ENCODE results near the gene SHISA7. TPM values are rescaled to one million over a fixed set of nuclear protein-coding genes. Genes with fewer than 3 reads are reported as not detected.

Gene SHISA7
- total and polyA plus RNA-seq, 2 donors (not counting 1 experiment from before 2014, with no cell fraction given) = not detected

DNA sequence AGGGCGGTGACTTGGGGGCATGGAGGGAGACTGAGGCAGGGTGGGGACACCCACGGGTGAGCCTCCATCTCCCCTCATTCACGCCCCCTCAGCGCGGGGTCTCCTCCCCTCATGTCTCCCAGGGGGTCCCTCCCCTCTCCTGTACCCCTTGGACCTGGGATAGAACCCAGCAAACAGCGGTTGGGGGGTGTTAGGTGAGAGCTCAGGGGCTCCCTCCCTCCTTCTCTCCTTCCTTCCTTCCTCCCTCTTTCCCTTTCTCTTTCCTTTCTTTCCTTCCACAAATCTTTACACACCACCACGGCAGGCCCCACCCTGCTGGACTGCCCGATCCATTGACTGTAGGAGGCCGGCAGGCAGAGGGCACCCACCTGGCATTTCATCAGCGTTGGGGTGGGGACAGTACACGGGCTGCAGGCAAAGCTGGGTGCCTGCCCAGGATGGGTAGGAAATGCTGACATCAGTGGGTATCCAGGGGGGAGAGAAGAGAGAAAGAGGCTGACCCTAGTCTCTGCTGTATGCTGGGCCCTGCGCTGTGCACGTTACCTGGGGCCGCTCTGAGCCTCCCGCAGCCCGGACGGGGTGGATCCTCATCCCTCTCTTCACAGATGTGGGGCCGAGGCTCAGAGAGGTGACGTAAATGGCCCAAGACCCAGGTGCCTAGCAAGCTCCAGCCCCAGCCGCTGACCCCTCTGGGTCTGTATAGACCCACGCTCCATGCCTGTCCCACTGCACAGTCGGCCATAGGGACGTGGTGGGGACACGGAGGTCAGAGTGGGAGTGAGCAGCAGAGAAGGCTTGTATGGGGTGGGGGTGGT lies 48.7 kb upstream of the SHISA7 start:
- H3K9ac ChIP-seq (ENCODE audit: insufficient read depth, low read length) = no peak overlapping the region
- no peak for DNase-seq (ENCODE audit: low read depth in 2 of 2)

DNA sequence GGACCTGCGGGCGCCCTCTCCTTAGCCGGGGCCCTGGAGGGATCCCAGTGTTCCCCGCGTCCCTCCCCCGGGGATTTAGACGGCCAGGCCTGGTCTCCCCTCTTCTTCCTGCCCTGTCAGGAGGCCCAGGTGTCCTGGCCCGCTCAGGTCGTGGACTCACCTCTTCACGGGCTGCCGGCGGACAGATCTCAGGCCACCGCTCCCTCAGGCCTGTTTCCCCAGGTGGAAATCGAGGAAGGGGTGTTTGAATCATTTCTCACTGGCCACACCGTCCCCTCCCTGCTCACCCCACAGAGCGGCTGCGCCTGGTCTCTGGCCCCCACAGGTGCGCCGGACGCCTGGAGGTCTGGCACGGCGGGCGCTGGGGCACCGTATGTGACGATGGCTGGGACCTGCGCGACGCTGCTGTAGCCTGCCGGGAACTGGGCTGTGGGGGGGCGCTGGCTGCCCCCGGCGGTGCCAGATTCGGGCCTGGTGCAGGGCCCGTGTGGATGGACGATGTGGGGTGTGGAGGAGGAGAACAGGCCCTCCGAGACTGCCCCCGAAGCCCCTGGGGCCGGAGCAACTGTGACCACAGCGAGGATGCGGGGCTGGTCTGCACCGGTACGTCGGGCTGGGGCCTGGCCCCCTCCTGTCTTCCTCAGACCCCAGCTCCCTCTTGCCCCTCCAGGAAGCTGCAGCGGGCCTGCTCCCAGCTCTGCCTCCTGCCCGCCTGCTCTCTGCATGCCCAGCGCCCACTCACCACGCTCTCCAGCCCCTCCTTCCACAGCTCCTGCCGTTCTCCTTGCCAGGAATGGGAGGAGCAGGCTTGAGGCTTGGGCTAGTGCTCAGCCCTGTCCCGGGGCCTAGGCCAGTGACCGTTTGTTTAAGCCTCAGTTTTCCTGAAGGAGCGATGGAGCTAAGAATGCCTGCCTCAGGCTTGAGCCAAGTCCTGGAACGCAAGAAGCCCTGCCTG lies 47.7 kb upstream of the SHISA7 start:
- Histone ChIP-seq H3K36me3 (ENCODE audit: control insufficient read depth, insufficient read depth, low read length) (peaks cover 1% of the 10 kb centered on the region), H3K27ac (ENCODE audit: insufficient read depth, low read length) (no peak overlapping the region), H3K9ac (ENCODE audit: insufficient read depth, low read length) (no peak overlapping the region), H3K4me1 (ENCODE audit: control insufficient read depth, extremely low read depth, insufficient read depth, low read length) (peaks cover 45% of the 10 kb centered on the region), H3K9me3 (ENCODE audit: control insufficient read depth, insufficient read depth, low read depth, low read length) (no peaks in the 10 kb centered on the region), H4K20me1 (ENCODE audit: control insufficient read depth, extremely low read depth, insufficient read depth, low read length) (no peaks in the 10 kb centered on the region), H3K27me3 (ENCODE audit: control insufficient read depth, insufficient read depth, low read length) (no peaks in the 10 kb centered on the region), H3K79me2 (ENCODE audit: control insufficient read depth, insufficient read depth, low read length) (peaks cover 7% of the 10 kb centered on the region), H3K4me2 (ENCODE audit: extremely low read depth, insufficient read depth, low read length) (no peak overlapping the region), H3K4me3 (replicated peaks in 1 of 4; ENCODE audit: control extremely low read depth in 1 of 4, insufficient read depth in 1 of 4, low read depth in 3 of 4, low read length in 4 of 4) (no peak overlapping the region), H2AFZ (ENCODE audit: low read length) (no peak overlapping the region)
- DNase-seq (ENCODE audit: low read depth in 2 of 2) = peak in 1 of 2 donors; percentile 50
- TF ChIP-seq EZH2 (IDR thresholded peaks at IDR 0.05; ENCODE audit: low read length, missing control alignments) = no peak
- TF ChIP-seq, protein P1, sequence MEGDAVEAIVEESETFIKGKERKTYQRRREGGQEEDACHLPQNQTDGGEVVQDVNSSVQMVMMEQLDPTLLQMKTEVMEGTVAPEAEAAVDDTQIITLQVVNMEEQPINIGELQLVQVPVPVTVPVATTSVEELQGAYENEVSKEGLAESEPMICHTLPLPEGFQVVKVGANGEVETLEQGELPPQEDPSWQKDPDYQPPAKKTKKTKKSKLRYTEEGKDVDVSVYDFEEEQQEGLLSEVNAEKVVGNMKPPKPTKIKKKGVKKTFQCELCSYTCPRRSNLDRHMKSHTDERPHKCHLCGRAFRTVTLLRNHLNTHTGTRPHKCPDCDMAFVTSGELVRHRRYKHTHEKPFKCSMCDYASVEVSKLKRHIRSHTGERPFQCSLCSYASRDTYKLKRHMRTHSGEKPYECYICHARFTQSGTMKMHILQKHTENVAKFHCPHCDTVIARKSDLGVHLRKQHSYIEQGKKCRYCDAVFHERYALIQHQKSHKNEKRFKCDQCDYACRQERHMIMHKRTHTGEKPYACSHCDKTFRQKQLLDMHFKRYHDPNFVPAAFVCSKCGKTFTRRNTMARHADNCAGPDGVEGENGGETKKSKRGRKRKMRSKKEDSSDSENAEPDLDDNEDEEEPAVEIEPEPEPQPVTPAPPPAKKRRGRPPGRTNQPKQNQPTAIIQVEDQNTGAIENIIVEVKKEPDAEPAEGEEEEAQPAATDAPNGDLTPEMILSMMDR (conservative IDR thresholded peaks at IDR 0.05 in 1 of 2, IDR thresholded peaks at IDR 0.05 in 1 of 2; ENCODE audit: low read depth in 1 of 2, low read length in 2 of 2) = no peak

More for the DNA sequence above, 48.7 kb upstream of the SHISA7 start:
- TF ChIP-seq, protein P1 (conservative IDR thresholded peaks at IDR 0.05 in 1 of 2, IDR thresholded peaks at IDR 0.05 in 1 of 2; ENCODE audit: low read depth in 1 of 2, low read length in 2 of 2) = no peak
- no peak for TF ChIP-seq EZH2 (IDR thresholded peaks at IDR 0.05; ENCODE audit: low read length, missing control alignments)
- no peak overlapping the region for H2AFZ ChIP-seq (ENCODE audit: low read length)
- H3K27ac ChIP-seq (ENCODE audit: insufficient read depth, low read length) = no peak overlapping the region
- no peaks in the 10 kb centered on the region for H4K20me1 ChIP-seq (ENCODE audit: control insufficient read depth, extremely low read depth, insufficient read depth, low read length)
- no peaks in the 10 kb centered on the region for H3K27me3 ChIP-seq (ENCODE audit: control insufficient read depth, insufficient read depth, low read length)
- no peak overlapping the region for H3K4me2 ChIP-seq (ENCODE audit: extremely low read depth, insufficient read depth, low read length)
- peaks cover 4% of the 10 kb centered on the region for H3K36me3 ChIP-seq (ENCODE audit: control insufficient read depth, insufficient read depth, low read length)
- H3K79me2 ChIP-seq (ENCODE audit: control insufficient read depth, insufficient read depth, low read length) = peaks cover 8% of the 10 kb centered on the region
- no peaks in the 10 kb centered on the region for H3K9me3 ChIP-seq (ENCODE audit: control insufficient read depth, insufficient read depth, low read depth, low read length)
- H3K4me3 ChIP-seq (replicated peaks in 1 of 4; ENCODE audit: control extremely low read depth in 1 of 4, insufficient read depth in 1 of 4, low read depth in 3 of 4, low read length in 4 of 4) = no peak overlapping the region
- peaks cover 39% of the 10 kb centered on the region for H3K4me1 ChIP-seq (ENCODE audit: control insufficient read depth, extremely low read depth, insufficient read depth, low read length)

All from fibroblast of lung (primary cell).